ENCODE results near the gene CAMTA1.

The CAMTA1 gene

GRCh38 chr1:7177438-7178146 is 392.3 kb downstream of the CAMTA1 start:
- no peak for DNase-seq (ENCODE audit: low read depth in 2 of 2, low spot score in 1 of 2)

GRCh38 chr1:7178336-7178735 is 393.1 kb downstream of the CAMTA1 start:
- no peak for DNase-seq (ENCODE audit: low read depth in 2 of 2, low spot score in 1 of 2)

GRCh38 chr1:7178741-7179140 is 393.5 kb downstream of the CAMTA1 start:
- DNase-seq (ENCODE audit: low read depth in 2 of 2, low spot score in 1 of 2): no peak

GRCh38 chr1:7185721-7186120 is 400.5 kb downstream of the CAMTA1 start:
- DNase-seq (ENCODE audit: low read depth in 2 of 2, low spot score in 1 of 2): no peak

- no peak for DNase-seq (ENCODE audit: low read depth in 2 of 2, low spot score in 1 of 2)
Measured at GRCh38 chr1:7186382-7187111, 401.3 kb downstream of the CAMTA1 start.

DNA sequence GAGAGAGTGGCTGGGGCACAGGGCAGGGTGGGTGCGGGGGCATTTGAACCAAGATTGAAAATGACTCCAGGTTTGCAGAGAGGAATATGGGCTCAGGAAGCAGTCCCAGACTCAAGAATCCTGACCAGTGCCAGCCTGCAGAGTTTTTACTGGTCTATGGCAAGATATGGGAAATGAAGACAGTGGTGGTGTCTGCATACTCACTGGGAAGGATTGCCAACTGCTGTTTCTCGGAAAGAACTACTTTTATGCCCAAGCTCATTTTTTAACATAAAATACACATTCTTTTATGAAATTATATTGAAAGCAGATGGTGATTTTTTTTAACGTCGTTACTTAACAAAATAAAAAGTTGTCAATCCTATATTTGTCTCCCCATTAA is 401.8 kb downstream of the CAMTA1 start:
- no peak for DNase-seq (ENCODE audit: low read depth in 2 of 2, low spot score in 1 of 2)

DNA sequence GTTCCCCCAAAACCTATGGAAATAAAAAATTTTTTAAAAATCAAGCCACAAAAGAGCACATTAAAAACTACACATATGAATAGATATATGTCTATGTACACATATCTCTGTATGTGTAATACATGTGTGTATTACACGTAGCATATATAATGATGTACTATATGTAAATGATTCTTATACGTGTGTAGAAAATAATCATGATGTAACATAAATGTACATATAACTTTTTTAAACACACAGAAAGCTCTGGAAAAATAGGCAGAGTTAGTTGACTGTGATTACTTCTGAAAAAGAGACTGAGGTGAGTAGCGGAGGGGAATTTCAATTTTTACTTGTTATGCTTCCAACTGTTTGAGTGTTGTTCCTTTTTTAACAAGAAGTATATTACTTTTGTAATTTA is 405.0 kb downstream of the CAMTA1 start:
- DNase-seq (ENCODE audit: low read depth in 2 of 2, low spot score in 1 of 2): no peak

DNA sequence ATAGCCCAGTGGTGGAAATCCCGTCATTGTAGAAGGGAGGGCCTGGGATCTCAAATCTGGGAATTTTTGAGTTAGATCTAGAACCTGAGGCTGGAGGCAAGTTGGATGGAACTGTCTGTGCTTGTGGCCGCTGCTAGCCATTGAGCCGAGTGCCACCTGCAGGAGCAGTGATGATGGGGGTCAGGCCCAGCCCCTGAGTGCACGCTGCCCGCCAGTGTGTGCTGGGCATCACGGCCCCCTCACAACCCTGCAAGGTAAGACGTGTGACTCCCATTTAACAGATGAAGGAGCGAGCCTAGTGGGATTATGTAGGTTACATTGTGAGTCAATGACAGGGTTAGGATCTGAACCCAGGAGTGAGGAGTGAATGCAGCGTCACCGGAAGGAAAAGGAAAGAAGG is 407.2 kb downstream of the CAMTA1 start:
- DNase-seq (ENCODE audit: low read depth in 2 of 2, low spot score in 1 of 2): no peak

DNA sequence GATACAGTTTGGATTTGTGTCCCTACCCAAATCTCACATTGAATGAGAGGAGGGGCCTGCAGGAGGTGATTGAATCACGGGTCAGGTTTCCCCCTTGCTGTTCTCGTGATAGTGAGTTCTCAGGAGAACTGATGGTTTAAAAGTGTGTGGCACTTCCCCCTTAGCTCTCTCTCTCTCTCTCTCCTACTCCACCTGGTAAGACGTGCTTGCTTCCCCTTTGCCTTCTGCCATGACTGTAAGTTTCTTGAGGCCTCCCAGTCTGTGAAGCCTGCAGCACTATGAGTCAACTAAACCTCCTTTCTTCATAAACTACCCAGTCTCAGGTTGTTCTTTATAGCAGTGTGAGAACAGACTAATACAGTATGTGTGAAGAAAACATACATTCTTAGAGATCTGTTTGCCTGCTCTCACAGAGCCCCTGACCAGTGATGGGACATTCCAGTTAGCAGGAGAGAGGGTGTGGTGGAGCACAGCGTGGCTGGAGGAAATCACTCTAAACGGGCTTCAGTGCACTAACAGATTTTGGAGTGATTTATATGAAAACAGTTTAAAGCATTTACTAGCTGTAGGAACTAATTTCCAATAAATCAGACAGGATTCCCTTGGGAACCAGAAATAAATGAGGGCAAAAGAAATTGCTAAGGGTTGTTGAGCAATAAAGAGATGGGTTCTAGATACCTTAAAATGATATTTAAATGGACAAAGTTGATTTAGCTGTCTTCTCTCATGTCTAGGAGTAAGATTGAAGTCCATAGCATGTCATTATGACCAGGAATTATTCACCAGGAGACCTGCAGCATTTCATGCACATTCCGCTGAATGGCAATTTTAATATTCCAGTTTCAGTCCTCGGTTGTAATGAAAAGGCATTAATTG is 411.0 kb downstream of the CAMTA1 start:
- DNase-seq (ENCODE audit: low read depth in 2 of 2, low spot score in 1 of 2): no peak

DNA sequence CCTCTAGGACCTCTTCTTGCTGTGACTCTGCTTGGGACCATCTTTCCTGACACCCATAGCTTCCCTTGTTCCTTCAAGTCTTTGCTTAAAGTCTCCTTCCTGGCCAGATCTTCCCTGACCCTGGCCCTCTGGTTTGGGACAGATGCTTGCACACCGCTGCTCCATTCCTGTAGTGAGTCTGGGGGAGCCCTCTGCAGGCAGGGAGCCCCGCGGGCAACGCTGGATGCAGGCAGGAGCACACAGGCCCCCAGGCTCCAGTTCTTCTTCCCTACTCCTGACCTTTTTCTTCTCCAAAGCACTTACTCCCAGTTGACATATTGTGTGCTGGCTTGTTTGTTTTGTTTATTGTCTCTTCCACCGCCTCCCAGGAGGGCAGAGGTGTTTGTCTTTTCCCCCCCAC is 413.4 kb downstream of the CAMTA1 start:
- DNase-seq (ENCODE audit: low read depth in 2 of 2, low spot score in 1 of 2): no peak

- DNase-seq (ENCODE audit: low read depth in 2 of 2, low spot score in 1 of 2): no peak
Measured at GRCh38 chr1:7199077-7199779, 414.0 kb downstream of the CAMTA1 start.

- no peak for DNase-seq (ENCODE audit: low read depth in 2 of 2, low spot score in 1 of 2)
Measured at GRCh38 chr1:7207875-7208646, 422.8 kb downstream of the CAMTA1 start.

DNA sequence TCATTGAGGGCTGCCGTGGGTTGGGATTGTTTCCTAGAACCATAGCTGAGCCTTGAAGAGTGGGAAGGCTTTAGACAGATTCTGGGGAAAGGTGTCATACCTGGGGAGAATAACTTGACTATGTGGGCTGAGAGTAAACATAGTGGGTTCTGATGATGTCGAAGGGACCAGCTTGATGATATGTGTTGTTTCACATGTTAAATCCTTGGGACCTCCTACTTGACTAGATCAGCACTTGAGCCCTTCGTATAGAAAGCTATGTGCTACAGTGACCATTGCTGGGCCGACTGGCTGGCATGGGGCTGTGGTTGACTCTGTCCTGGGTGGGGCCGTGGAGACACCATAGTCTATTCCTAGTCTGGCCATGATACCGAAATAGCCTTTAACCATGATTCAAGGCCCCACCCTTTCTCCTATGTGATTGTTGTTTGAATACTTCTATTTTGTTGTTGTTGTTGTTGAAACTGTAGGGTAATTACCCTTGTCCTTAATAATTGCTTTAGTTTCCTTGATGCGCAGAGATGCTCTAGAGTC is 423.5 kb downstream of the CAMTA1 start:
- no peak for DNase-seq (ENCODE audit: low read depth in 2 of 2, low spot score in 1 of 2)

DNA sequence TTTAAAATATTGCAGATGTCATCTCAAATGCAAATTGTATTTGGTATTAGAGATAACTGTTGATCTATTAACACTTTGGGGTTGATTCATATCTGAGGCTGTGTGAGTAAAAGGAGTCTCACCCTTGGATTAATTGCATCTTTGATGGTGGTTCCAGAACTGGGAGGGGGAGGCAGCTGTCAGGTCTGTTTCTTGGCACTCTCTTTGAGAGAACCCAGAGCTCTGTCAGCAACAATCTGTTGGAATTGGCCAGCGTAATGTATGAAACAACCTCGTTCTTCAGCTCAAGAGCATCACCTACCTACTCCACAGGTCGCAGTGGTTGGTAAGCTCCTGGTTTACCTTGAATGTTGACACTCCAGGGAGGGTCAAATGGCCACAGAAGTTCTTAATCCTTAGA is 424.1 kb downstream of the CAMTA1 start:
- DNase-seq (ENCODE audit: low read depth in 2 of 2, low spot score in 1 of 2): no peak

GRCh38 chr1:7218210-7218832 is 433.1 kb downstream of the CAMTA1 start:
- DNase-seq (ENCODE audit: low read depth in 2 of 2, low spot score in 1 of 2): no peak

DNA sequence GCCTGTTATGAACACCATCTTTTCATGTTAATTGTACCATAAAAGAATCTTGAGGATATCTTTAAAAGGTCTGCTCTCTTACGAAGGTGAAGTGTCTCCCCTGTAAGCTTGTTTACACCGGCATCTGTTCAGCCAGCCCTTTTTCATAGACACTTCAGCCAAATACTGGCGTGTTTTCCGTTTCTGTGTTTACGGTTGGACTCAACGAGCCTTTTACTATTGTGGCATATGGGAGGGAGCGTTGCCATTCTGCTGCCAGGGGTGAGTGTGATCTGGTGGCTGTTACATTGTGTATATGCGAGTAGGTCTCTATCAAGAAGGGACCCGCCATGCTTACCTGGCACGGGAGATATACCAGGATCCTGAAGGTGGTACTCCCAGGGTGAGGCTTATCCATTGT is 433.8 kb downstream of the CAMTA1 start:
- DNase-seq (ENCODE audit: low read depth in 2 of 2, low spot score in 1 of 2): no peak

DNA sequence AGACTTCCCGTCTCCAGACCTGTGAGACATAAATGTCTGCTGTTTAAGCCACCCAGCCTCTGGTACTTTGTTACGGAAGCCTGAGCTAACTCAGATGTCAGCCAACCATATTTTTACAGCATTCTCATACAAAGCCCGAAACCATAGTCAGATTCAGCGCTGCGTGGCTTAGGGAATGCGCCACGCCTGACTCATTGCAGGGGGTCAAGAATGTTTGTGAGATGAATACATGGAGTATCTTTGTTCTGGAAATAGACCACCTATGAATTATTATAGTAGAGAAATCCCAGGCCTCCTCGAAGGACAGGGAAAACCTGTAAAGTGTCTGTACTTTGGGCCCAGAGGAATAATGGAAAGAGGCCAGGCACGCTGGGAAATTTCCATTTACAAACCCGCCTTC is 434.8 kb downstream of the CAMTA1 start:
- no peak for DNase-seq (ENCODE audit: low read depth in 2 of 2, low spot score in 1 of 2)

DNA sequence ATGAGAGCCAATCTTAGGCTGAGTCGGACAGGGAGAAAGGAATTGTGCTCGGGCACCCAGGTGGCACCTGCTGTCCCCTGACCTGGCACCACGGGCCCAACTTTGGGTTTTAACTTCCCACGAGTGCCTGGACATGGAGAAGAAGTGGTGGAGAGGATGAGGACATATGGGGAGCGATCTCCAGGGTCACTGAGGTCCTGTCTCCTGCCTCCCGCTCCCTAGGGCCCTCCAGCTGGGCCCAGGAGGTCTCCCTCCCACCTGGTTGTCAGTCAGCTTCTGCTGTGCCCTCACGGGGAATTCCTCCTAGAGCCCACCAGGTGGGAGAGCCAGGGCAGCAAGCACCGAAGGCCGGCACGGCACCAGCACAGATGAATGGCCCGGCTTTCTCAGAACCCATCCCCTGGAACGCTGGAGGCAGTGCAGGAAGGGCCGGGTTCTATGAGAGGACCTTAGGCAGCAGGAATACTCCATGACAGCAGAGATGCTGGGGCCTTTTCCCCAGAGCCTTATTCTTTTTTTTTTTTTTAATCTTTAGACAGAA is 435.5 kb downstream of the CAMTA1 start:
- no peak for DNase-seq (ENCODE audit: low read depth in 2 of 2, low spot score in 1 of 2)

DNA sequence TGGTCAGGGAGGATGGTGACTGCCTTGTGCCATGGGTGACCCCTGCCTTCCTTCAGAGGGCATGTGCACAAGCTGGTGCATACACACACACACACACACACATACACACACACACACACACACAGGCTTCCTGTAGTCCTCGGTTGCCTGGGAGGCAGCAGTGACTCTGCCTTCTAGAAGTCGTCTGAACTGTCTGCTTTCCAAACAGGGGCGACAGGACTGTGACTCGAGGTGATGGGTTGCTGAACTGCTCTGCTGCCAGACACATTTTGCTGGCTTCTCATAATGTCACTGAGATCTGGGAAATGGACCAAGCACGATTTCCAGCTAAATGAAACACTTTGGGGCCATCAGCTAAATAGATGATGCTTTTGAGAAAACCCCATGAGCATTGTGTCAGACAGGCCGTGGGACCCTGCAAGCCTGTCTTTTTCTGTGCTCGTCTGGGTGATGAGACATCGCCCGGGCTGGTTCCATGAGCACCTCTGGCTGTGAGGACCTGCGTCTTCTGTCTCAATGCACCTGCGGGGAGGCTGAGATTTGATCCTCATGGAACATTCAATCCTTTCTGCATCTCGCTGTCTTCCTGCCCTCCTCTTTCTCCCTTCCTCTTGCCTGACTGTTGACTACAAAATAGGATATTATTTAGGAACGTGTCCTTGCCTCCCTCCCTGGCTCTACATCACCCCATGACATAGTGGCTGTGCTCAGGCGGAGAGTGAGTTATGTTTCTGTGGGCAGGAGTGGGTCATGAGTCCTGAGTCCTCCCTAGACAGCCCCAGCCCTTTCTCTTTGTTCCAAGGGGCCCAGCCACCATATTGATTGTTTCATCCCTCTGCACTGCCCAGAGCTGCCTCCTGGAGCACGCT is 436.8 kb downstream of the CAMTA1 start:
- no peak for DNase-seq (ENCODE audit: low read depth in 2 of 2, low spot score in 1 of 2)

Measured in stimulated activated CD8-positive, alpha-beta memory T cell treated with anti-CD3 and anti-CD28 coated beads, Interleukin-4, amount 100 ng/mL, for 4 hours (primary cell).